Neuron (in vitro differentiated cells): ENCODE measurements around the gene P4HA1.
"Not testable (repeated sequence)": the region's sequence is repeated elsewhere in the genome, so short reads cannot be mapped to it uniquely, and the experiment has no call there.

ENCODE experiments used
- H2AFZ ChIP-seq: one replicate; pipeline ENCODE4 v1.6.1; 2013; ENCODE audit warnings: low read depth, mild to moderate bottlenecking, inconsistent platforms, low read length, moderate library complexity
- H3K27me3 ChIP-seq: one replicate; pipeline ENCODE4 v1.6.1; 2013; ENCODE audit warnings: low read length; ENCODE audit not compliant: insufficient read depth
- H3K36me3 ChIP-seq: one replicate; pipeline ENCODE4 v1.6.1; 2013; ENCODE audit warnings: low read length; ENCODE audit not compliant: insufficient read depth
- H3K4me1 ChIP-seq: one replicate; pipeline ENCODE4 v1.6.1; 2013; ENCODE audit warnings: low read length; ENCODE audit not compliant: insufficient read depth
- H3K4me3 ChIP-seq: 2 replicates; pipeline ENCODE4 v1.5.1; 2013; ENCODE audit warnings: mild to moderate bottlenecking, low read length, moderate library complexity
- H3K9me3 ChIP-seq: one replicate; pipeline ENCODE4 v1.6.1; 2013; ENCODE audit warnings: low read length

The P4HA1 gene

GRCh38 chr10:73112032-73112431, 15.4 kb upstream of the P4HA1 start:
- H3K4me1 ChIP-seq, H3K27me3 ChIP-seq, H2AFZ ChIP-seq, H3K9me3 ChIP-seq, H3K4me3 ChIP-seq: not testable (repeated sequence)
- peaks cover 30% of the 10 kb centered on the region for H3K36me3 ChIP-seq

GRCh38 chr10:73110345-73110849, 13.7 kb upstream of the P4HA1 start, which contains the start of gene NUDT13:
Gene NUDT13 (plus strand): TSS chr10:73110455. CDS start chr10:73114366, 3,911 bp downstream.
- H3K27me3 ChIP-seq: no peaks in the 10 kb centered on the region
- H3K4me3 ChIP-seq: peak within 1 kb of the TSS; percentile 48
- peaks cover 26% of the 10 kb centered on the region for H3K36me3 ChIP-seq
- peaks cover 5% of the 10 kb centered on the region for H3K9me3 ChIP-seq
- no peaks in the 10 kb centered on the region for H3K4me1 ChIP-seq
- no peak within 1 kb of the TSS for H2AFZ ChIP-seq

- not testable (repeated sequence) for H2AFZ ChIP-seq, H3K9me3 ChIP-seq, H3K27me3 ChIP-seq, H3K4me1 ChIP-seq, H3K4me3 ChIP-seq
- H3K36me3 ChIP-seq: peaks cover 26% of the 10 kb centered on the region
Observed at GRCh38 chr10:73109248-73109652, 12.6 kb upstream of the P4HA1 start.

GRCh38 chr10:73106301-73106700, 9.6 kb upstream of the P4HA1 start:
- Histone ChIP-seq H3K27me3 (no peaks in the 10 kb centered on the region), H3K4me3 (no peak overlapping the region), H3K4me1 (no peaks in the 10 kb centered on the region), H2AFZ (no peak overlapping the region), H3K36me3 (peaks cover 36% of the 10 kb centered on the region), H3K9me3 (peaks cover 5% of the 10 kb centered on the region)

GRCh38 chr10:73099141-73099540, 2.5 kb upstream of the P4HA1 start:
- Histone ChIP-seq H2AFZ (no peak overlapping the region), H3K4me3 (no peak overlapping the region), H3K4me1 (peaks cover 8% of the 10 kb centered on the region), H3K9me3 (no peaks in the 10 kb centered on the region), H3K27me3 (no peaks in the 10 kb centered on the region), H3K36me3 (peaks cover 12% of the 10 kb centered on the region)

GRCh38 chr10:73097305-73097670, 622 bp upstream of the P4HA1 start:
- Histone ChIP-seq H3K4me3 (peak overlapping the region; percentile 73), H3K9me3 (no peaks in the 10 kb centered on the region), H3K4me1 (peaks cover 12% of the 10 kb centered on the region), H3K27me3 (no peaks in the 10 kb centered on the region), H3K36me3 (peaks cover 6% of the 10 kb centered on the region), H2AFZ (peak overlapping the region; percentile 66)

- H3K4me1 ChIP-seq: peaks cover 12% of the 10 kb centered on the region
- no peaks in the 10 kb centered on the region for H3K27me3 ChIP-seq
- peak overlapping the region; percentile 73 for H3K4me3 ChIP-seq
- H3K36me3 ChIP-seq: peaks cover 3% of the 10 kb centered on the region
- H2AFZ ChIP-seq: peak overlapping the region; percentile 52
- H3K9me3 ChIP-seq: no peaks in the 10 kb centered on the region
Observed at GRCh38 chr10:73096041-73096448, 621 bp downstream of the P4HA1 start.

- Histone ChIP-seq H3K9me3 (no peaks in the 10 kb centered on the region), H3K36me3 (peaks cover 3% of the 10 kb centered on the region), H3K4me3 (peak overlapping the region; percentile 73)
Observed at GRCh38 chr10:73095481-73096021, 1.1 kb downstream of the P4HA1 start.

GRCh38 chr10:73094986-73095480, 1.6 kb downstream of the P4HA1 start:
- peaks cover 12% of the 10 kb centered on the region for H3K4me1 ChIP-seq
- peaks cover 3% of the 10 kb centered on the region for H3K36me3 ChIP-seq
- H2AFZ ChIP-seq: peak overlapping the region; percentile 52
- H3K4me3 ChIP-seq: peak overlapping the region; percentile 73
- no peaks in the 10 kb centered on the region for H3K9me3 ChIP-seq
- no peaks in the 10 kb centered on the region for H3K27me3 ChIP-seq

More at GRCh38 chr10:73095481-73096021, 1.1 kb downstream of the P4HA1 start:
- Histone ChIP-seq H3K27me3 (no peaks in the 10 kb centered on the region), H3K4me1 (peaks cover 12% of the 10 kb centered on the region), H2AFZ (peak overlapping the region; percentile 52)

- Histone ChIP-seq H3K4me3 (peak overlapping the region; percentile 73), H3K4me1 (peaks cover 12% of the 10 kb centered on the region), H3K36me3 (peaks cover under 1% of the 10 kb centered on the region), H3K27me3 (no peaks in the 10 kb centered on the region), H3K9me3 (no peaks in the 10 kb centered on the region), H2AFZ (no peak overlapping the region)
Observed at GRCh38 chr10:73093922-73094850, 2.5 kb downstream of the P4HA1 start.

- H3K4me1 ChIP-seq: peaks cover 12% of the 10 kb centered on the region
- no peaks in the 10 kb centered on the region for H3K36me3 ChIP-seq
- no peak overlapping the region for H2AFZ ChIP-seq
- no peaks in the 10 kb centered on the region for H3K9me3 ChIP-seq
- H3K27me3 ChIP-seq: no peaks in the 10 kb centered on the region
- no peak overlapping the region for H3K4me3 ChIP-seq
Observed at GRCh38 chr10:73092830-73093229, 3.8 kb downstream of the P4HA1 start.

GRCh38 chr10:73088304-73088703, 8.4 kb downstream of the P4HA1 start:
- no peaks in the 10 kb centered on the region for H3K36me3 ChIP-seq
- H2AFZ ChIP-seq: no peak overlapping the region
- no peak overlapping the region for H3K4me3 ChIP-seq
- no peaks in the 10 kb centered on the region for H3K9me3 ChIP-seq
- no peaks in the 10 kb centered on the region for H3K4me1 ChIP-seq
- no peaks in the 10 kb centered on the region for H3K27me3 ChIP-seq

GRCh38 chr10:73086816-73087215, 9.8 kb downstream of the P4HA1 start:
- H3K27me3 ChIP-seq: no peaks in the 10 kb centered on the region
- H3K36me3 ChIP-seq: no peaks in the 10 kb centered on the region
- H3K4me3 ChIP-seq: no peak overlapping the region
- H3K9me3 ChIP-seq: no peaks in the 10 kb centered on the region
- no peak overlapping the region for H2AFZ ChIP-seq
- H3K4me1 ChIP-seq: no peaks in the 10 kb centered on the region
